Uterus (tissue), 4 donors: ENCODE data around the gene WWOX. TPM values are rescaled to one million over a fixed set of nuclear protein-coding genes. Genes with fewer than 3 reads are reported as not detected.

Experiments used
- DNase-seq, 2 donors: peaks; one replicate each; pipeline ENCODE4 v3.0.0-alpha.2; 2019 to 2020
- H3K27ac ChIP-seq, 2 donors: fragments of 200-600 bp; sonication (generic); 1 replicate in 1 of 2; 2 replicates in 1 of 2; pipeline ENCODE4 v1.5.1; 2016 to 2018
- H3K27me3 ChIP-seq, 2 donors: fragments of 200-600 bp; sonication (generic); one replicate each; pipeline ENCODE4 v1.5.1; 2018 to 2019; ENCODE audit warnings: control low read depth in 1 of 2
- H3K36me3 ChIP-seq, 2 donors: fragments of 200-600 bp; sonication (generic); one replicate each; pipeline ENCODE4 v1.5.1; 2019; ENCODE audit warnings: control low read depth in 1 of 2
- H3K4me1 ChIP-seq, 2 donors: fragments of 200-600 bp; sonication (generic); one replicate each; pipeline ENCODE4 v1.5.1; 2018 to 2019; ENCODE audit warnings: control low read depth in 1 of 2
- H3K4me3 ChIP-seq, 2 donors: fragments of 200-600 bp; sonication (generic); 1 replicate in 1 of 2; 2 replicates in 1 of 2; pipeline ENCODE4 v1.5.1; 2018 to 2019; ENCODE audit warnings: mild to moderate bottlenecking in 1 of 2
- H3K9me3 ChIP-seq, 2 donors: fragments of 200-600 bp; sonication (generic); one replicate each; pipeline ENCODE4 v1.5.1; 2019; ENCODE audit warnings: control low read depth in 1 of 2
- CTCF ChIP-seq, 4 experiments: fragments of 200-600 bp in 2 of 4; fragments of 450-650 bp in 2 of 4; sonication (generic) in 2 of 4; IDR thresholded peaks; one replicate each; pipeline ENCODE4 v1.5.1; 2016 to 2019; ENCODE audit warnings: antibody characterized with exemption in 4 of 4, mild to moderate bottlenecking in 2 of 4, moderate library complexity in 1 of 4
- POLR2A ChIP-seq, 2 donors: fragments of 450-650 bp; IDR thresholded peaks; one replicate each; pipeline ENCODE4 v1.6.1; 2016; ENCODE audit warnings: antibody characterized with exemption in 2 of 2, mild to moderate bottlenecking in 1 of 2, moderate library complexity in 1 of 2
- intact Hi-C: fragments of 100-400 bp; cut with DNase I; formaldehyde crosslinking; loops from one replicate; pipeline ENCODE4 v1.15.1; 2023; ENCODE audit warnings: low total_unique reads
- total RNA-seq, 4 donors: library from RNA; depleted of rRNA in 3 of 4; stranded (reverse); fragments of >200 nt in 3 of 4; gene quantifications; one replicate each; pipeline versions ENCODE4 v1.1.0 to v1.2.4, GENCODE V29; 2014 to 2023
- donor health status: DM: yes; HTN: yes; CAD: no.

The WWOX gene
- total RNA-seq, 4 donors from 2014 or later: 34.1 to 99.9 (median 55.8) TPM

- Histone ChIP-seq H3K4me3 (no peak overlapping the region), H3K27me3 (no peaks in the 10 kb centered on the region), H3K4me1 (no peaks in the 10 kb centered on the region), H3K36me3 (no peaks in the 10 kb centered on the region), H3K9me3 (no peaks in the 10 kb centered on the region), H3K27ac (no peak overlapping the region)
- intact Hi-C loops: no loop called here
- no peak for TF ChIP-seq CTCF (IDR thresholded peaks at IDR 0.05)
- no peak for TF ChIP-seq POLR2A (IDR thresholded peaks at IDR 0.05)
- no peak for DNase-seq
Observed at GRCh38 chr16:78560997-78561396, 461.5 kb downstream of the WWOX start.

- no peaks in the 10 kb centered on the region for H3K27me3 ChIP-seq
- no peaks in the 10 kb centered on the region for H3K9me3 ChIP-seq
- H3K36me3 ChIP-seq: no peaks in the 10 kb centered on the region
- intact Hi-C loops: no loop called here
- no peaks in the 10 kb centered on the region for H3K4me1 ChIP-seq
- no peak overlapping the region for H3K27ac ChIP-seq
- no peak for TF ChIP-seq CTCF (IDR thresholded peaks at IDR 0.05)
- no peak for TF ChIP-seq POLR2A (IDR thresholded peaks at IDR 0.05)
- DNase-seq: no peak
- no peak overlapping the region for H3K4me3 ChIP-seq
Observed at GRCh38 chr16:78562111-78562510, 462.7 kb downstream of the WWOX start.

DNA sequence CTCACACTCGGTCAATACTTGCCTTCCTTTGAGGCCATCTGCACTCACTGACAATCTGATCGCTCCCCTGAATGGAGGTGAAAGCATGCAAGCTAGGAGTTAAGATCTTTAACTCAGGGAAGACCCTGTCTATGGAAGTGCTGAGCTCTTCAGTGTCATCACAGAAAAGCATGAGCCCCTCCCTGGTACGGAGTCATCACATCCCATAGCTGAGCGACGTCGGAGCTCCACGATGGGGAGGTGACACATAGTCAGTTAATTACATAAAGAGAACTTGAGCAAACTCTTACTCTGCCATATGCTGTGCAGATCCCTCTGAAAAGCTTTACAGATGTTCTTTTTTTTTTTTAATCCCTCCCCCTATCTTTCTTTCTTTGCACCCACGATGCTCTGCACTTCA, 463.2 kb downstream of the WWOX start:
- Histone ChIP-seq H3K9me3 (no peaks in the 10 kb centered on the region), H3K27ac (no peak overlapping the region), H3K27me3 (no peaks in the 10 kb centered on the region), H3K4me1 (no peaks in the 10 kb centered on the region), H3K36me3 (no peaks in the 10 kb centered on the region), H3K4me3 (no peak overlapping the region)
- TF ChIP-seq CTCF (IDR thresholded peaks at IDR 0.05) (no peak), POLR2A (IDR thresholded peaks at IDR 0.05) (no peak)
- intact Hi-C loops: no loop called here
- DNase-seq: no peak

DNA sequence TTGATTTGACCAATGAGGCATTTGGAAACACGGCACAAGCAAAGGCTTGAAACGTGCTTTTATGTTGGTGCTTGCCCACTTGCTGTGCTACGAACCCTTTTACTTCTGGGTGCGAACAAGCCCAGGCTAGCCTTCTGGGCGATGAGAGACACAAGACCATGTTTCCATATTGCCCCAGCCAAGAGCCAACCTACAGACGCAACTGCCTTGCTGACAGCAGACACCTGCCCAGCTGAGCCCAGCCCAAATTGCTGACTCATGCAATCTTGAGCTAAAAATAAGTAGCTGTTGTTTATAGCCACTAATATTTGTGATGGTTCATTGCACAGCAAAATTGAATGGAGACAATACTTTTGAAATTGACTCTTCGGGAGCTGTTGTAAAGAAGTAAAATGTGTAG, 464.5 kb downstream of the WWOX start:
- Histone ChIP-seq H3K27me3 (no peaks in the 10 kb centered on the region), H3K27ac (no peak overlapping the region), H3K4me3 (no peak overlapping the region), H3K4me1 (no peaks in the 10 kb centered on the region), H3K36me3 (no peaks in the 10 kb centered on the region), H3K9me3 (no peaks in the 10 kb centered on the region)
- TF ChIP-seq POLR2A (IDR thresholded peaks at IDR 0.05) (no peak), CTCF (IDR thresholded peaks at IDR 0.05) (no peak)
- intact Hi-C loops: no loop called here
- no peak for DNase-seq

GRCh38 chr16:78566397-78567073, 467.1 kb downstream of the WWOX start:
- no peak for TF ChIP-seq POLR2A (IDR thresholded peaks at IDR 0.05)
- TF ChIP-seq CTCF (IDR thresholded peaks at IDR 0.05): no peak
- Histone ChIP-seq H3K27me3 (no peaks in the 10 kb centered on the region), H3K27ac (no peak overlapping the region), H3K4me1 (no peaks in the 10 kb centered on the region), H3K9me3 (no peaks in the 10 kb centered on the region), H3K36me3 (no peaks in the 10 kb centered on the region), H3K4me3 (no peak overlapping the region)
- DNase-seq: no peak
- intact Hi-C loops: no loop called here
